ENCODE measurements around the gene TBC1D14.

DNA sequence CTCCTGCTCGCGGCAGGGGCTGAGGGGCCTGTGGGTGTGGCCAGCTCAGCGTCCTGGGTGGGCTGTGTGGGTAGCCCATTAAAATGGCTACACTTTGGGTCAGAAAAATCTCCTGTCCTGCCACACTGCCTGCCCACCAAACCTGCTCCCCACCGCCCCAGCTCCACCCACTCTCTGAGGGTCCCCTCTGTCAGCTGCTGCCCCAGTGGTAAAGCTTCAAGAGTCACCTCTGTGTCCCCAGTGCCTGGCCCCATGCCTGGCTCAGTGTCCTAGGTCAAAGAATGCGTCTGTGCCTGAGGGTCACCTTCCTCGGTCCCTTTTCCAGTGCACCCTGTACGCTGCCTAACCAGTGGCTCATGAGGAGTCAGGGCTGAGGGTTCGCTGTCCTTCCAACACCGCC is 108.7 kb downstream of the TBC1D14 start:
- no peak for TF ChIP-seq NRF1 (IDR thresholded peaks at IDR 0.05; ENCODE audit: low read depth, low read length)
- TF ChIP-seq, protein P1, sequence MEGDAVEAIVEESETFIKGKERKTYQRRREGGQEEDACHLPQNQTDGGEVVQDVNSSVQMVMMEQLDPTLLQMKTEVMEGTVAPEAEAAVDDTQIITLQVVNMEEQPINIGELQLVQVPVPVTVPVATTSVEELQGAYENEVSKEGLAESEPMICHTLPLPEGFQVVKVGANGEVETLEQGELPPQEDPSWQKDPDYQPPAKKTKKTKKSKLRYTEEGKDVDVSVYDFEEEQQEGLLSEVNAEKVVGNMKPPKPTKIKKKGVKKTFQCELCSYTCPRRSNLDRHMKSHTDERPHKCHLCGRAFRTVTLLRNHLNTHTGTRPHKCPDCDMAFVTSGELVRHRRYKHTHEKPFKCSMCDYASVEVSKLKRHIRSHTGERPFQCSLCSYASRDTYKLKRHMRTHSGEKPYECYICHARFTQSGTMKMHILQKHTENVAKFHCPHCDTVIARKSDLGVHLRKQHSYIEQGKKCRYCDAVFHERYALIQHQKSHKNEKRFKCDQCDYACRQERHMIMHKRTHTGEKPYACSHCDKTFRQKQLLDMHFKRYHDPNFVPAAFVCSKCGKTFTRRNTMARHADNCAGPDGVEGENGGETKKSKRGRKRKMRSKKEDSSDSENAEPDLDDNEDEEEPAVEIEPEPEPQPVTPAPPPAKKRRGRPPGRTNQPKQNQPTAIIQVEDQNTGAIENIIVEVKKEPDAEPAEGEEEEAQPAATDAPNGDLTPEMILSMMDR (IDR thresholded peaks at IDR 0.05; ENCODE audit: control extremely low read depth in 1 of 3, insufficient read depth in 1 of 3, low read depth in 1 of 3, low read length in 3 of 3) = no peak
- TF ChIP-seq TCF12 (IDR thresholded peaks at IDR 0.05; ENCODE audit: low read depth, low read length) = no peak
